GM13977 (cell line): ENCODE measurements around the gene P4HA2.

ENCODE experiments used
- DNase-seq: peaks from one replicate; pipeline ENCODE4 v3.0.0; 2012; ENCODE audit warnings: low spot score
- in situ Hi-C: fragments of 300-500 bp; cut with MboI; formaldehyde crosslinking; loops from one replicate; pipeline ENCODE4 v1.12.0; 2022; ENCODE audit warnings: low sequenced_read_pairs, low pct_unique_long_range_greater_than_20kb, mixed read lengths, inconsistent platforms; ENCODE audit not compliant: unreplicated experiment
- TF ChIP-seq, protein P1 (sequence below): IDR thresholded peaks from 2 replicates; pipeline ENCODE4 v1.5.1; 2012; ENCODE audit warnings: mild to moderate bottlenecking, control low read depth; ENCODE audit not compliant: insufficient read depth; ENCODE audit errors: extremely low read depth, missing control alignments

The P4HA2 gene

DNA sequence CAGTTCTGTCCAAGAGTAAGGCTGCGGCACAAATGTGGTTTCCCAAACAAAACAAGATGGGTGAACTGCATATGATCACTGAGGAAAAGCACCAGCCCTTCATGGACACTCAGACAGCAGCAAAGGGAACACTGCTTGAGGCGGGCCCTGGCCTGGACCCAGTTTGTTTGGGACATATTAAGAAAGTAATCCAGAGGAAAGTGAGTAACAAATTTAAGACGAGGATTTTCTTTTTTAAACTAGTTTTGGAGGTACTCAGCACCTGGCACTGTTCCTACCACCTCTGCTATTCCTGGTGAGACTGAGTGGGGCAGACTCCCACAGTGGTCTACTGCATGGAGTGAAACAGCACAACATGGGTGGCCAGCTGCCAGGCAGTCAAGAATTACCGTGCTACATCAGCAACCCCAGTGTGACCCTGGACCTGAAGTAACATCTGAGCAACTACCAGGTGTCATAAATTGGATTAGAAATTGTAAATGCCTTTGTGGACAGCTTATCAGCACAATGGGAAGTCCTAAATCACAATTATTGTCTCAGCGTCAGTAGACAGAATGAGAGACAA lies 28.5 kb downstream of the P4HA2 start:
- in situ Hi-C loops, result no loop called here
- TF ChIP-seq, protein P1, sequence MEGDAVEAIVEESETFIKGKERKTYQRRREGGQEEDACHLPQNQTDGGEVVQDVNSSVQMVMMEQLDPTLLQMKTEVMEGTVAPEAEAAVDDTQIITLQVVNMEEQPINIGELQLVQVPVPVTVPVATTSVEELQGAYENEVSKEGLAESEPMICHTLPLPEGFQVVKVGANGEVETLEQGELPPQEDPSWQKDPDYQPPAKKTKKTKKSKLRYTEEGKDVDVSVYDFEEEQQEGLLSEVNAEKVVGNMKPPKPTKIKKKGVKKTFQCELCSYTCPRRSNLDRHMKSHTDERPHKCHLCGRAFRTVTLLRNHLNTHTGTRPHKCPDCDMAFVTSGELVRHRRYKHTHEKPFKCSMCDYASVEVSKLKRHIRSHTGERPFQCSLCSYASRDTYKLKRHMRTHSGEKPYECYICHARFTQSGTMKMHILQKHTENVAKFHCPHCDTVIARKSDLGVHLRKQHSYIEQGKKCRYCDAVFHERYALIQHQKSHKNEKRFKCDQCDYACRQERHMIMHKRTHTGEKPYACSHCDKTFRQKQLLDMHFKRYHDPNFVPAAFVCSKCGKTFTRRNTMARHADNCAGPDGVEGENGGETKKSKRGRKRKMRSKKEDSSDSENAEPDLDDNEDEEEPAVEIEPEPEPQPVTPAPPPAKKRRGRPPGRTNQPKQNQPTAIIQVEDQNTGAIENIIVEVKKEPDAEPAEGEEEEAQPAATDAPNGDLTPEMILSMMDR, result no peak

DNA sequence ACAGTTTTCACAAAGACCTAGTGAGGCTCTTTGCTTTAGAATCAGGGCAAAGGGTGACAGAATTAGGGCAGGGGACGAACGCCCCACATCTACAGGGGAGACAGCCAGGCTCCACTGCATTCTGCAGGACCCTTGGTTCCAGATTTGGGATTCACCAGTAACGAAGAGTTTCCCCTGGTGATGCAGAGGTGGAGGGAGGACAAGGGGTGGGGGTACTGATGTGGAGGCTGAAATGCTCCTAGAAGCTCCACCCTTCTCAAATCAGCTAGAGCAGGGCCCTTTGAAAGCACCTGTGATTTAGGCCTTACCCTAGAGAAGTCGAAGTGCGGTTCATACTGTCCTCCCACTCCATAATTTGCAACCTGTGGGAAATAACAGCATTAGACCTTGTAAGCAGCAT lies 29.1 kb downstream of the P4HA2 start:
- in situ Hi-C loops, result no loop called here
- no peak for DNase-seq
- TF ChIP-seq, protein P1, result no peak

More for the DNA sequence above, 28.5 kb downstream of the P4HA2 start:
- no peak for DNase-seq

DNA sequence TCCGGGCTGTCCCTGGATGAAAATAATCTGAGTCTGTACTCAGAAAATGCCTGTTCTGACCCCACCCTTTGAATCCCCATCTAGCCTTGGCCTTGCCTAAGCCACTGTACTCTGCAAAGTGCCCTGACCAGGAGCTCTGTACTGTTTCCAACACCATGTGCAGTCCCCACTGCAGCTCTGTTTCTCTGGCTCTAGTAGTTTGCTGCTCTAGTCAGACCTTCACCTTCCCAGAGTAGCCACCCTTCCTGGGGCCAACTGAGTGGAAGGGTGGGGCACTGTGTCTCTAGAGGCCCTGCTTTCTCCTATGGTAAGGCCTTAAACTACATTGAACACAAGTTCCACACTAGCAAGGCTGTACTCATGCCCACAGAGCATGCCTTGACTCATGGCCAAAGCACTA lies 31.9 kb downstream of the P4HA2 start:
- no peak for DNase-seq
- TF ChIP-seq, protein P1, result no peak
- in situ Hi-C loops, result no loop called here

DNA sequence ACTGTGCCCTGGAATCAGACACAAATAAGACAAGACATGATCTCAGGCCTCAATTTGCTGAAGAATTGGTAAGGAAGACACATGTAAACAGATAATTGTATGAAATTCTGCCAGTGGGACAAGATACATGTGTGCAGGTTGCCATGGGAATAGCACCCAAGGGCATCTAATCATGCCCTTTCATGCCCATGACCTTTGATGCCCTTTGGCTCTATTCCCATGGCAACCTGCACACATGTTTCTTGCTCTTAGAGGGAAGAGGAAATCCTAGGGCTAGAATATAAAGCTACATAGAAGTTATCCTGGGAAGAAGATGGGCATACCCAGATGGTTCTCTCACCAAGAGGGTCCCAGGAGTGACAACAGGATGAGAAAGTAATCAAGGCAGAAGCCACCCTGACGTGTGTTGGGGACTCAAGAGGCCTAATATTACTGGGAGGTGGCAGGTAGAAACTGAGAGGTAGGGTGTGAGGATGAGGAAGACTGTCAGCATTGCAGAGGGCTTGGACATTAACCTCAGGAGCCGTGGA lies 34.4 kb downstream of the P4HA2 start:
- in situ Hi-C loops, result no loop called here
- no peak for DNase-seq
- TF ChIP-seq, protein P1, result no peak

DNA sequence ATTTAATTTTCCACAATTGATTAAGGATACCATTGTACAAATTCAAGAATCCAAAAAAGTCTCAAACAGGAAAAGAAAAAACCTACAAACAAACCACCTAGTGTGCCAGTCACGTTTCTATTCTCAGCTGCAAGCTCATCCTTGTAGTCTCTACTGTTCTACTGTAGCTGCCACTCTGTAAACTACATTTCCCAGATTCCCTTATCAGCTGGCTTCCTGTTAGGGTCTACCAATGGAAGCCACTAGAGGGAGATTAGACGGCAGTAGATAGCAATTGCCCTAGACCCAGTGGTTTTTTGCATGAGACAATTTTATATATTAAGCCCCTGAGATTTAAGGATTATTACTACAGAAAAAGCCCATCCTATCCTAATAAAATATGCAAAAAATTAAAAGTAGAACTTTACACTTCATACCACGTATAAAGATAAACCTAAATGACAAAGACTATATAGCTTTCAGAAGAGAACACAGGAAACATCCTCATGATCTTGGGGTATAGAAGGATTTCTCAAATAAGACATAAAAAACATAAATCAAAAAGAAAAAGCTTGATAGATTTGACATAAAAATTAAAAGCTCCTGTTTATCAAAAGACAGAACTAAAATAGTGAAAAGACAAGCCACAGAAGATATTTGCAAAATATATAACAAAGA lies 37.4 kb downstream of the P4HA2 start:
- TF ChIP-seq, protein P1, result peak; percentile 61
- in situ Hi-C loops, result no loop called here
- DNase-seq, result peak; percentile 70

DNA sequence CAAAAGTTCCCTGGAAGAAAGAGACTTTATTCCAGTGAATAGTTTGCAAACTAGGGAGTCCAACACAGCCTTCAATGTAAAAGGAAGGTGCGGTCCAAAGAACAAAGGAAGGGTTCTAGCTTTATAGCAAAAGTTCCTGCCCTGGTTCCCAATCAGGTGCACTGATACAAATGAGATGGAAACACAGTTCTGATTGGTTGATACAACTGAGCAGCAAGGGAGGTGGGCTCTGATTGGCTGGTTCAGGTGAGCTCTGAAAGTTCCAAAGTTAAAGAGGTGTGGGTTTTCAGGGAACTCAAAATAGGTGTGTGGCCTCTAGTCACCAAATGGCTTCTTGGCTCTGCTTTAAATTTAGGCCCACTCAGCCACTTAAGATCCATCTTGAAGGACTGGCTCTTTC lies 43.1 kb downstream of the P4HA2 start:
- in situ Hi-C loops, result no loop called here
- TF ChIP-seq, protein P1, result no peak
- no peak for DNase-seq
